Measurements from ENCODE around the gene DDOST. TPM values are rescaled to one million over a fixed set of nuclear protein-coding genes. Genes with fewer than 3 reads are reported as not detected.
"Not testable (repeated sequence)": the region's sequence is repeated elsewhere in the genome, so short reads cannot be mapped to it uniquely, and the experiment has no call there.

Gene DDOST
- total and polyA plus RNA-seq, 2 donors from 2014 or later = 146 to 206 TPM

- FAIRE-seq (no peak), DNase-seq (no peak)
- Histone ChIP-seq H3K36me3 (ENCODE audit: control insufficient read depth in 2 of 3, insufficient read depth in 3 of 3, low read length in 3 of 3) (no peaks in the 10 kb centered on the region), H3K27ac (ENCODE audit: low read depth in 2 of 2, low read length in 2 of 2) (no peak overlapping the region), H3K9ac (ENCODE audit: low read length in 3 of 3) (no peak overlapping the region), H3K4me3 (ENCODE audit: low read length in 3 of 3) (no peak overlapping the region), H3K4me1 (ENCODE audit: control insufficient read depth in 2 of 3, insufficient read depth in 2 of 3, low read depth in 1 of 3, low read length in 3 of 3) (peaks cover 0 to 3% (median 0%) of the 10 kb centered on the region in 3 donors), H3K27me3 (ENCODE audit: control insufficient read depth, insufficient read depth, low read length) (no peaks in the 10 kb centered on the region), H3K9me3 (ENCODE audit: control insufficient read depth in 2 of 3, insufficient read depth in 1 of 3, low read length in 3 of 3) (no peaks in the 10 kb centered on the region)
- TF ChIP-seq CTCF (IDR thresholded peaks at IDR 0.05; ENCODE audit: borderline replicate concordance, extremely low read depth, insufficient read depth) = no peak
- intact Hi-C loops (cut with DNase I) = no loop called here
These were observed 20.8 kb upstream of the DDOST start for GRCh38 chr1:20681999-20682398.

GRCh38 chr1:20680269-20680668 lies 19.1 kb upstream of the DDOST start:
- TF ChIP-seq CTCF (IDR thresholded peaks at IDR 0.05; ENCODE audit: borderline replicate concordance, extremely low read depth, insufficient read depth) = no peak
- Histone ChIP-seq H3K36me3 (ENCODE audit: control insufficient read depth in 2 of 3, insufficient read depth in 3 of 3, low read length in 3 of 3) (no peaks in the 10 kb centered on the region), H3K27ac (ENCODE audit: low read depth in 2 of 2, low read length in 2 of 2) (no peak overlapping the region), H3K4me1 (ENCODE audit: control insufficient read depth in 2 of 3, insufficient read depth in 2 of 3, low read depth in 1 of 3, low read length in 3 of 3) (peaks cover 0 to 3% (median 0%) of the 10 kb centered on the region in 3 donors), H3K9ac (ENCODE audit: low read length in 3 of 3) (no peak overlapping the region), H3K27me3 (ENCODE audit: control insufficient read depth, insufficient read depth, low read length) (no peaks in the 10 kb centered on the region), H3K9me3 (ENCODE audit: control insufficient read depth in 2 of 3, insufficient read depth in 1 of 3, low read length in 3 of 3) (no peaks in the 10 kb centered on the region), H3K4me3 (ENCODE audit: low read length in 3 of 3) (no peak overlapping the region)
- intact Hi-C loops (cut with DNase I) = no loop called here
- DNase-seq (no peak), FAIRE-seq (no peak)

GRCh38 chr1:20678599-20678998 lies 17.4 kb upstream of the DDOST start:
- Histone ChIP-seq H3K27ac (ENCODE audit: low read depth in 2 of 2, low read length in 2 of 2) (no peak overlapping the region), H3K9me3 (ENCODE audit: control insufficient read depth in 2 of 3, insufficient read depth in 1 of 3, low read length in 3 of 3) (no peaks in the 10 kb centered on the region), H3K9ac (ENCODE audit: low read length in 3 of 3) (no peak overlapping the region), H3K27me3 (ENCODE audit: control insufficient read depth, insufficient read depth, low read length) (no peaks in the 10 kb centered on the region), H3K4me3 (ENCODE audit: low read length in 3 of 3) (no peak overlapping the region), H3K4me1 (ENCODE audit: control insufficient read depth in 2 of 3, insufficient read depth in 2 of 3, low read depth in 1 of 3, low read length in 3 of 3) (no peaks in the 10 kb centered on the region), H3K36me3 (ENCODE audit: control insufficient read depth in 2 of 3, insufficient read depth in 3 of 3, low read length in 3 of 3) (no peaks in the 10 kb centered on the region)
- FAIRE-seq = no peak
- intact Hi-C loops (cut with DNase I) = no loop called here
- DNase-seq = no peak
- no peak for TF ChIP-seq CTCF (IDR thresholded peaks at IDR 0.05; ENCODE audit: borderline replicate concordance, extremely low read depth, insufficient read depth)

- H3K4me1 ChIP-seq (ENCODE audit: control insufficient read depth in 2 of 3, insufficient read depth in 2 of 3, low read depth in 1 of 3, low read length in 3 of 3); FAIRE-seq; H3K27me3 ChIP-seq (ENCODE audit: control insufficient read depth, insufficient read depth, low read length); H3K4me3 ChIP-seq (ENCODE audit: low read length in 3 of 3); DNase-seq; H3K9ac ChIP-seq (ENCODE audit: low read length in 3 of 3); intact Hi-C loops (cut with DNase I); H3K9me3 ChIP-seq (ENCODE audit: control insufficient read depth in 2 of 3, insufficient read depth in 1 of 3, low read length in 3 of 3); H3K27ac ChIP-seq (ENCODE audit: low read depth in 2 of 2, low read length in 2 of 2); H3K36me3 ChIP-seq (ENCODE audit: control insufficient read depth in 2 of 3, insufficient read depth in 3 of 3, low read length in 3 of 3): not testable (repeated sequence)
These were observed 12.5 kb upstream of the DDOST start for GRCh38 chr1:20673626-20674025.

Measured in kidney (tissue), 14 donors.